ENCODE data around the gene PPP1R3G. TPM values are rescaled to one million over a fixed set of nuclear protein-coding genes. Genes with fewer than 3 reads are reported as not detected.

PPP1R3G gene
- total RNA-seq, 1 donor from 2014 or later = 2.5 TPM

DNA sequence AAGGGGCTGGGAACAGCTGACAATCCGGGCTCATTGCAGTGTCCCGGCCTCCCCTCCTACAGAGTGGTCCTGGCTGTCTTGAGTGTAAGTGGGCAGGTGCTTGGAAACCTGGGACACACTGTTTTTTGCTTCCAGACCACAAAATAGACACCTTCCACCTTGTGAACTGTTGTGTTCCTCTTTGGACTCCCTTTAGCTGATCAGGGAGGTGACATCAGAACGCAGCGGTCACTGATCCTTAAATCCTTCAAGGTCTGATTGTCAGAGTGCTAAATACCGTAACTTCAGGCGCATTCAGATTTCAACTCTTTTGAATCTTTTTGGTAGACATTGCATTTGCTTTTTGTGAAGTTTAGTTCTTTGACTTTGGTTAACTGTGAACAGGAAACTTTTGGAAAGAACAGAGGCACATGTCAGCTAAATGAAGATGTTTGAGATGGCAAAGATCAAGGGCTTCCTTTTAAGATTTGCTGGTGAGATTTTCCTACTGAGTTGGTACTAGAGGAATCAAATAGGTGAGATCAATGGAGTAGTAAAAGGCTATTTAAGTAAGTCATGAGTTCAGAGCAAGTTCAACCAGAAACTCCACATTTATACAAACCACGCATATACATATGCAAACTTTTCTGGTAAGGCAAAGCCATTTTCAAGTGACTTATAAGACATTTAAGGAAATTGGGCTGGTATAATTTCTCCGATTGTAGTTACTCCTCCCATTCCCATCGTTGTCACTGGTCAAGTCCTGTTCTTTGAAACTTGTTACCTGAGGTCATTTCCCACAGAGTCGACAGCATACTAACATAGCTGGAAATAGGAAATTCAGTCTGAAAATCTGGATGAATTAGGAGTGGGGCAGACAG lies 6.3 kb downstream of the PPP1R3G start:
- DNase-seq (ENCODE audit: low read depth) = no peak
- no peak overlapping the region for H3K4me3 ChIP-seq (ENCODE audit: low read depth, low read length)
- TF ChIP-seq CTCF (conservative IDR thresholded peaks at IDR 0.05; ENCODE audit: low read depth, low read length) = no peak

DNA sequence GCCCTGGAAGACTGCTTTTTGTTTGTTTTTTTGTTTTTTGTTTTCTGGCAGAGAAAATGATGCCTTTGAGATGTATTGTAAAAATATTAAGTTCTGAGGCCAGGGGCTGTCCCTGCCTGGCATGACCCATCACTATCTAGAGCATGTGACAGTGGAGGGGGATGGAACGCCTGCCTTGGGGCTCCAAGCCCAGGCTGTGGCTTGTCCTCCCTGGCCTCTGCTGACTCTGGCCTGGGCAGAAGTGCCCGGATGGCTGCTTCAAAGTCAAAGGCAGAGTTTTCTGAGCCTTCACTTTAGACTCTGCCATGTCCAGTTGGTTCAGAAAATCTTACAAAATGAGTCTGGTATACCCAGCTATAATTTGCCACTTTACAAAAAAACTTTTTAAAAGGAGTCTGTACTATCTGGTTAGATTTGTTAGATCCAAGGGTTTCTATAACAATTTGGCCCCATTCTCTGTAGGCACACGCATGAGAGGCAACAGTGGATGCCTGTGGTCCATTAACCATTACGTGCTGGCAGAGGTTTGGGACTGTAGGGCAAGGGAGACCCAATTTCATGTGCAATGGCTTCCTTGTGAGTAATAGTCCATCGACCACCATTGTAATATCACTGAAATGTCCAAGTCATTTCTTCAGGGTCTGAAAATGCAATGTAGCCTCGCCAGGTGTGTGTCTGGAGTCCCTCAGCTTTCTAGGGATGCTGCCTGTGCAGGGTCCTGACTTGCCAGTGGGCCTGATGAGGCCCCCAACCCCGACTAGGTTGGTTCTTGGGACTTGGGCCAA lies 8.3 kb downstream of the PPP1R3G start:
- no peak for TF ChIP-seq CTCF (conservative IDR thresholded peaks at IDR 0.05; ENCODE audit: low read depth, low read length)
- no peak overlapping the region for H3K4me3 ChIP-seq (ENCODE audit: low read depth, low read length)
- no peak for DNase-seq (ENCODE audit: low read depth)

GRCh38 chr6:5094327-5094726 lies 9.2 kb downstream of the PPP1R3G start:
- peak; percentile 74 for DNase-seq (ENCODE audit: low read depth)
- H3K4me3 ChIP-seq (ENCODE audit: low read depth, low read length) = no peak overlapping the region
- no peak for TF ChIP-seq CTCF (conservative IDR thresholded peaks at IDR 0.05; ENCODE audit: low read depth, low read length)

- peak; percentile 63 for DNase-seq (ENCODE audit: low read depth)
- H3K4me3 ChIP-seq (ENCODE audit: low read depth, low read length) = no peak overlapping the region
- TF ChIP-seq CTCF (conservative IDR thresholded peaks at IDR 0.05; ENCODE audit: low read depth, low read length) = no peak
Measured at GRCh38 chr6:5095236-5095635, 10.1 kb downstream of the PPP1R3G start.

DNA sequence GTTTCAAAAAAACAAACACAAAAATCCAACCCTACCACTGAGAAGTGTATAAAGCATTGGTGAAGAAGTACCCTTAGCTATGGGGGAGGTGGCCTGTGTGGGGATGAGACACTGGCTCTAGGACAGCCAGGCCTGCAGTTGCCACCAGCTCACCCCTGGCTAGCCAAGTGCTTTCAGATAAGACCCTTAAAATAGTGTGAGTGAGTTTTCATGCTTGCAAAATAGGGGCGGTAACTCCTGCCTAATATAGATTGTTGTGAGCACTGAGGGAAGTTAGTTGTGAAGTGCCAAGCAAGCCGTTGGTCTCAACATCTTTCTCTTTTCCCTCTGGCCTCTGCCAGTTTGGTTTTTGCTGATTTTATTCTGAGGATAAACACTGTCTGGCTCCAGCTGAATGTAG lies 11.3 kb downstream of the PPP1R3G start:
- no peak for DNase-seq (ENCODE audit: low read depth)

More for the DNA sequence above, 11.3 kb downstream of the PPP1R3G start:
- no peak overlapping the region for H3K4me3 ChIP-seq (ENCODE audit: low read depth, low read length)
- no peak for TF ChIP-seq CTCF (conservative IDR thresholded peaks at IDR 0.05; ENCODE audit: low read depth, low read length)

Data from epithelial cell of proximal tubule (primary cell).